ENCODE results near the gene ABLIM2.

- TF ChIP-seq ATF4 (CRISPR knock-in tag; IDR thresholded peaks at IDR 0.05) = no peak
- no peak for TF ChIP-seq ZNF281 (CRISPR knock-in tag; IDR thresholded peaks at IDR 0.05; ENCODE audit: borderline replicate concordance)
- TF ChIP-seq REST (IDR thresholded peaks at IDR 0.05; ENCODE audit: borderline replicate concordance in 1 of 2, low read depth in 1 of 2, low read length in 2 of 2) = no peak
- TF ChIP-seq MEIS1 (CRISPR knock-in tag; IDR thresholded peaks at IDR 0.05; ENCODE audit: borderline replicate concordance) = no peak
- no peak for TF ChIP-seq CTCF (CRISPR knock-in tag; IDR thresholded peaks at IDR 0.05)
- no peak for TF ChIP-seq ZSCAN30 (CRISPR knock-in tag; IDR thresholded peaks at IDR 0.05)
- TF ChIP-seq ZNF883 (CRISPR knock-in tag; IDR thresholded peaks at IDR 0.05; ENCODE audit: not compliant biosample characterization) = no peak
- no peak for TF ChIP-seq ESRRA (CRISPR knock-in tag; IDR thresholded peaks at IDR 0.05; ENCODE audit: low read depth)
- no peak for TF ChIP-seq ELK4 (CRISPR knock-in tag; IDR thresholded peaks at IDR 0.05; ENCODE audit: borderline replicate concordance)
- TF ChIP-seq ZSCAN20 (CRISPR knock-in tag; IDR thresholded peaks at IDR 0.05; ENCODE audit: borderline replicate concordance) = no peak
- TF ChIP-seq SALL2 (CRISPR knock-in tag; IDR thresholded peaks at IDR 0.05) = no peak
- TF ChIP-seq DMTF1 (CRISPR knock-in tag; IDR thresholded peaks at IDR 0.05) = no peak
- no peak for TF ChIP-seq RNF2 (conservative IDR thresholded peaks at IDR 0.05; ENCODE audit: low read depth)
Measured at GRCh38 chr4:8123870-8124269, 34.7 kb downstream of the ABLIM2 start.

Data from HepG2 (cell line).